Measurements from ENCODE around the gene SIAH3.

GRCh38 chr13:45852494-45852893, 941 bp upstream of the SIAH3 start:
- TF ChIP-seq TAF1 (IDR thresholded peaks at IDR 0.05; ENCODE audit: low read depth), result no peak
- no peak for TF ChIP-seq POLR2AphosphoS5 (IDR thresholded peaks at IDR 0.05)
- TF ChIP-seq EZH2 (IDR thresholded peaks at IDR 0.05; ENCODE audit: borderline replicate concordance, insufficient read depth, low read length, poor library complexity, severe bottlenecking), result no peak
- TF ChIP-seq SMC3 (conservative IDR thresholded peaks at IDR 0.05; ENCODE audit: poor library complexity), result no peak

Data from neural cell (in vitro differentiated cells).